Activated CD4-positive, alpha-beta T cell treated with anti-CD3 and anti-CD28 coated beads for 36 hours (primary cell): Measurements from ENCODE around the gene SNX24. TPM values are rescaled to one million over a fixed set of nuclear protein-coding genes. Genes with fewer than 3 reads are reported as not detected.
A peak's percentile ranks its signal among the peaks of the same experiment; 100 is the strongest.
"Not testable (repeated sequence)": the region's sequence is repeated elsewhere in the genome, so short reads cannot be mapped to it uniquely, and the experiment has no call there.

ENCODE experiments used
- ATAC-seq: fragments of 200-7000 bp; cut with Tn5 transposase; one replicate; pipeline ENCODE4 v1.10.0; 2021; ENCODE audit warnings: mild to moderate bottlenecking, moderate library complexity
- CTCF ChIA-PET: fragments of 350-600 bp; sonication (Branson Sonifier 250); formaldehyde crosslinking; loops from one replicate; lab custom pipeline; 2021; ENCODE audit warnings: antibody characterized with exemption; lab: Charles Lee
- POLR2A ChIA-PET: fragments of 350-600 bp; sonication (Branson Sonifier 250); formaldehyde crosslinking; loops from one replicate; lab custom pipeline; 2021; ENCODE audit warnings: antibody characterized with exemption, inconsistent platforms; lab: Charles Lee
- DNase-seq: peaks from one replicate; pipeline ENCODE4 v3.0.0-alpha.2; 2020
- H3K27ac Mint-ChIP-seq: one replicate; pipeline ENCODE4 v1.8.0; 2021; ENCODE audit warnings: mixed read lengths
- H3K27me3 Mint-ChIP-seq: one replicate; pipeline ENCODE4 v1.8.0; 2021; ENCODE audit warnings: mixed read lengths
- H3K36me3 Mint-ChIP-seq: one replicate; pipeline ENCODE4 v1.8.0; 2021; ENCODE audit warnings: low read depth, mixed read lengths
- H3K4me1 Mint-ChIP-seq: one replicate; pipeline ENCODE4 v1.8.0; 2021; ENCODE audit warnings: mixed read lengths
- H3K4me3 Mint-ChIP-seq: one replicate; pipeline ENCODE4 v1.8.0; 2021; ENCODE audit warnings: mild to moderate bottlenecking, moderate library complexity, mixed read lengths
- H3K9me3 Mint-ChIP-seq: one replicate; pipeline ENCODE4 v1.8.0; 2021; ENCODE audit warnings: low read depth, mixed read lengths
- intact Hi-C, 2 experiments: fragments of 100-400 bp; cut with DNase I in 1 of 2; cut with micrococcal nuclease in 1 of 2; formaldehyde crosslinking; loops; one replicate each; pipeline versions ENCODE4 v1.14.2 to v1.15.1; 2022 to 2024; cut with DNase I, micrococcal nuclease
- total RNA-seq, 2 experiments: library from RNA; stranded (reverse); gene quantifications; one replicate each; pipeline ENCODE4 v1.2.3, GENCODE V29; 2021

The SNX24 gene
- total RNA-seq, 2 experiments from 2014 or later, result 4.0 to 4.9 TPM

DNA sequence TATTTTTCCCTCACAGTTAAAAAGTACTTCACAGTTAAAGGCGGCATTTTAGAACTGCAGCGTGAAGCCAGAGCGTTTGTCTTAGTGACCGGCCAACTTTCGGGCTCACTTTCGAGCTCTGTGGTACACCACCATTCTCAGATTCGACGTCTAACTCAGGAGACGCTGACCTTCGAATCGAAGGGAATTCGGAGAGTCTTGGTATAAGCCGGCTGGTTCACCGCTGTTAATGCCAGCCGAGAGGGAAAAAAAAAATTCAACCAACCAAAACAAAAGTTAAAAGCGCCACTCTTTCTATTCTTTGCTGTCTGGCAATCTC is 544 bp upstream of the SNX24 start:
- peak; percentile 9 for DNase-seq
- H3K27ac Mint-ChIP-seq, result peak overlapping the region; percentile 78
- CTCF ChIA-PET, result no interaction called here
- peaks cover 5% of the 10 kb centered on the region for H3K27me3 Mint-ChIP-seq
- H3K9me3 Mint-ChIP-seq, result no peaks in the 10 kb centered on the region
- peaks cover 27% of the 10 kb centered on the region for H3K4me1 Mint-ChIP-seq
- H3K36me3 Mint-ChIP-seq, result no peaks in the 10 kb centered on the region
- H3K4me3 Mint-ChIP-seq, result peak overlapping the region; percentile 78
- intact Hi-C loops, result loop anchor here in 1 of 2 experiments (1.0 to 10.0 kb wide), 2 partner anchors 70 to 670 kb away; partner anchors contain the start of genes CSNK1G3 and SNX2
- peak; percentile 4 for ATAC-seq
- POLR2A ChIA-PET, result interaction anchor here (0.7 kb wide), 1 partner anchor 622 kb away, joined by 4 read pairs; no protein-coding TSS in a partner anchor

- POLR2A ChIA-PET, result no interaction called here
- H3K9me3 Mint-ChIP-seq, result no peaks in the 10 kb centered on the region
- CTCF ChIA-PET, result interaction anchor here (0.7 kb wide), 1 partner anchor 575 kb away, joined by 7 read pairs; no protein-coding TSS in a partner anchor
- peaks cover 27% of the 10 kb centered on the region for H3K4me1 Mint-ChIP-seq
- H3K27ac Mint-ChIP-seq, result no peak overlapping the region
- DNase-seq (no peak), ATAC-seq (no peak)
- no peaks in the 10 kb centered on the region for H3K36me3 Mint-ChIP-seq
- peak overlapping the region; percentile 59 for H3K4me3 Mint-ChIP-seq
- intact Hi-C loops, result loop anchor here in 1 of 2 experiments (10.0 kb wide), 1 partner anchor 669 kb away; the partner anchor contains the start of gene CSNK1G3
- peaks cover 3% of the 10 kb centered on the region for H3K27me3 Mint-ChIP-seq
Measured at GRCh38 chr5:122846051-122846550, 688 bp downstream of the SNX24 start.

DNA sequence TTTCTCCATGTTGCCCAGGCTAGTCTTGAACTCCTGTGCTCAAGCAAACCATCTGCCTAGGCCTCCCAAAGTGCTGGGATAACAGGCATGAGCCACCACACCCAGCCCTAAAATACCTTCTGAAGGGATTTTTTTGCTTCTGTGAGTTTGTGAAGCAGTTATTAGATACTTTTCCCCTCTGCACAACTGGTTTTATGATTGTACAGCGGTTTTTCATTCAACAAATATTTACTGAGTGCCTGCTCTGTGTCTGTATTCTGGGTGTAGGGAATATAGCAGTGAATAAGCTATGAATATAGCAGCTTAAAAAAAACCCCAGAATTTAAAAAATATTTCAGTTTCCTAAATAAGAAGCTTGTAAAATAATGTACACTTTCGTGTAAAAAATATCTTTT is 2.3 kb downstream of the SNX24 start:
- no peaks in the 10 kb centered on the region for H3K9me3 Mint-ChIP-seq
- no peak overlapping the region for H3K27ac Mint-ChIP-seq
- DNase-seq (no peak), ATAC-seq (no peak)
- no peaks in the 10 kb centered on the region for H3K27me3 Mint-ChIP-seq
- ChIA-PET POLR2A (no interaction called here), CTCF (interaction anchor here (0.5 kb wide), 1 partner anchor 88 kb away, joined by 3 read pairs; no protein-coding TSS in a partner anchor)
- intact Hi-C loops, result loop anchor here in 1 of 2 experiments (10.0 kb wide), 1 partner anchor 667 kb away; the partner anchor contains the start of gene CSNK1G3
- H3K36me3 Mint-ChIP-seq, result no peaks in the 10 kb centered on the region
- H3K4me3 Mint-ChIP-seq, result no peak overlapping the region
- peaks cover 27% of the 10 kb centered on the region for H3K4me1 Mint-ChIP-seq

- DNase-seq, result no peak
- intact Hi-C loops, result loop anchor here in 1 of 2 experiments (10.0 kb wide), 1 partner anchor 665 kb away; the partner anchor contains the start of gene CSNK1G3
- no peaks in the 10 kb centered on the region for H3K9me3 Mint-ChIP-seq
- H3K27ac Mint-ChIP-seq, result no peak overlapping the region
- ChIA-PET CTCF (no interaction called here), POLR2A (interaction anchor here (0.6 kb wide), 1 partner anchor 775 kb away, joined by 3 read pairs; no protein-coding TSS in a partner anchor)
- no peaks in the 10 kb centered on the region for H3K27me3 Mint-ChIP-seq
- H3K36me3 Mint-ChIP-seq, result no peaks in the 10 kb centered on the region
- no peak overlapping the region for H3K4me3 Mint-ChIP-seq
- ATAC-seq, result no peak
- H3K4me1 Mint-ChIP-seq, result peaks cover 15% of the 10 kb centered on the region
Measured at GRCh38 chr5:122849771-122850170, 4.4 kb downstream of the SNX24 start.

DNA sequence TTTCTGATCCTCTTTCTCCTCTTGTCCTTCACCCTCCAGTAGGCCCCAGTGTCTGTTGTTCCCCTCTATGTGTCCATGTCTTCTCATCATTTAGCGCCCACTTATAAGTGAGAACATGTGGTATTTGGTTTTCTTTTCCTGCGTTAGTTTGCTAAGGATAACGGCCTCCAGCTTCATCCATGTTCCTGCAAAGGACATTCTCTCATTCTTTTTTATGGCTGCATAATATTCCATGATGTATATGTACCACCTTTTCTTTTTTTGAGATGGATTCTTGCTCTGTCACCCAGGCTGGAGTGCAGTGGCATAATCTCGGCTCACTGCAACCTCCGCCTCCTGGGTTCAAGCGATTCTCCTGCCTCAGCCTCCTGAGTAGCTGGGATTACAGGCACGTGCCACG is 12.1 kb downstream of the SNX24 start:
- H3K9me3 Mint-ChIP-seq, POLR2A ChIA-PET, DNase-seq, CTCF ChIA-PET, H3K4me3 Mint-ChIP-seq, intact Hi-C loops, ATAC-seq, H3K27me3 Mint-ChIP-seq, H3K4me1 Mint-ChIP-seq, H3K36me3 Mint-ChIP-seq, H3K27ac Mint-ChIP-seq: not testable (repeated sequence)

- peaks cover 3% of the 10 kb centered on the region for H3K36me3 Mint-ChIP-seq
- H3K27ac Mint-ChIP-seq, result no peak overlapping the region
- ChIA-PET POLR2A (no interaction called here), CTCF (no interaction called here)
- H3K9me3 Mint-ChIP-seq, result peaks cover 3% of the 10 kb centered on the region
- DNase-seq (no peak), ATAC-seq (no peak)
- H3K27me3 Mint-ChIP-seq, result no peaks in the 10 kb centered on the region
- intact Hi-C loops, result no loop called here
- peaks cover 2% of the 10 kb centered on the region for H3K4me1 Mint-ChIP-seq
- H3K4me3 Mint-ChIP-seq, result no peak overlapping the region
Measured at GRCh38 chr5:122858451-122858850, 13.0 kb downstream of the SNX24 start.

- ATAC-seq, result no peak
- no peak for DNase-seq
- no peaks in the 10 kb centered on the region for H3K9me3 Mint-ChIP-seq
- CTCF ChIA-PET, result no interaction called here
- H3K4me1 Mint-ChIP-seq, result peaks cover 16% of the 10 kb centered on the region
- POLR2A ChIA-PET, result no interaction called here
- H3K36me3 Mint-ChIP-seq, result no peaks in the 10 kb centered on the region
- no peaks in the 10 kb centered on the region for H3K27me3 Mint-ChIP-seq
- H3K27ac Mint-ChIP-seq, result no peak overlapping the region
- intact Hi-C loops, result no loop called here
- H3K4me3 Mint-ChIP-seq, result no peak overlapping the region
Measured at GRCh38 chr5:122863240-122863639, 17.8 kb downstream of the SNX24 start.

DNA sequence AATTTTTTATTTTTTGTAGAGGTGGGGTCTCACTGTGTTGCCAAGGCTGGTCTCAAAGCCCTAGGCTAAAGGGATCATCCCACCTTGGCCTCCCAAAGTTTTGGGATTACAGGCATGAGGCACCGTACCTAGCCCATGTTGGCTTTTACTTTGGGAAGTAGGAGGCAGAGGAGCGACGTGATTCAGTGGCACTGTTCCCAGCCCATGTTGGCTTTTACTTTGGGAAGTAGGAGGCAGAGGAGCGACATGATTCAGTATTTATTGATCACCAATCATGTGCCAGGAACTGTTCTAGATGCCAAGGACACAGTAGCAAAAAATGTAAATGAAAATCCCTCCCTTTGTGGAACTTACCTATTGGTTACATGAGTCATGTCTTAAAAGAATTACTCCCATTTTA is 18.3 kb downstream of the SNX24 start:
- Mint-ChIP-seq H3K4me1 (peaks cover 16% of the 10 kb centered on the region), H3K9me3 (no peaks in the 10 kb centered on the region), H3K4me3 (no peak overlapping the region), H3K27ac (peak overlapping the region; percentile 34), H3K27me3 (no peaks in the 10 kb centered on the region), H3K36me3 (no peaks in the 10 kb centered on the region)
- ATAC-seq (no peak), DNase-seq (no peak)
- intact Hi-C loops, result no loop called here
- POLR2A ChIA-PET, result no interaction called here
- CTCF ChIA-PET, result no interaction called here

GRCh38 chr5:122864400-122864799 is 19.0 kb downstream of the SNX24 start:
- Mint-ChIP-seq H3K4me1 (peaks cover 16% of the 10 kb centered on the region), H3K36me3 (no peaks in the 10 kb centered on the region), H3K4me3 (no peak overlapping the region), H3K9me3 (no peaks in the 10 kb centered on the region), H3K27me3 (no peaks in the 10 kb centered on the region), H3K27ac (peak overlapping the region; percentile 68)
- CTCF ChIA-PET, result no interaction called here
- peak; percentile 60 for DNase-seq
- POLR2A ChIA-PET, result no interaction called here
- ATAC-seq, result peak; percentile 93
- intact Hi-C loops, result no loop called here

DNA sequence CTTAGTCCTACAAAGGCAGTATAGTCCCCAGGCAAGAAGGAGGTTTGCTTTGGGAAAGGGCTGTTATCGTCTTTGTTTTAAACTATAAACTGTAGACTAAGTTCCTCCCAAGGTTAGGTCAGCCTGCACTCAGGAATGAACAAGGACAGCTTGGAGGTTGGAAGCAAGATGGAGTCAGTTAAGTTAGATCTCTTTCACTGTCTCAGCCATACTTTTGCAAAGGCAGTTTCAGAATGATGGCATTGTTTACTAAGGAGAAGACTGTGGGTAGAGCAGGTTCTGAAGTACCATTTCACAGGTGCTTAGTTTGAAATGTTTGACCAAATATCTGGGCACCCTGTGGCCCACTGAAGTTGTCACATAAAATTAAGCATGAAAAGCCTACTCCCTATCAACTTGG is 19.4 kb downstream of the SNX24 start:
- intact Hi-C loops, result no loop called here
- ChIA-PET POLR2A (no interaction called here), CTCF (no interaction called here)
- no peak for DNase-seq
- Mint-ChIP-seq H3K27me3 (no peaks in the 10 kb centered on the region), H3K27ac (peak overlapping the region; percentile 68), H3K4me1 (peaks cover 16% of the 10 kb centered on the region), H3K36me3 (no peaks in the 10 kb centered on the region), H3K4me3 (no peak overlapping the region), H3K9me3 (no peaks in the 10 kb centered on the region)
- peak; percentile 51 for ATAC-seq

- POLR2A ChIA-PET, result no interaction called here
- no peaks in the 10 kb centered on the region for H3K27me3 Mint-ChIP-seq
- DNase-seq, result no peak
- no peaks in the 10 kb centered on the region for H3K4me1 Mint-ChIP-seq
- no peak for ATAC-seq
- no peaks in the 10 kb centered on the region for H3K36me3 Mint-ChIP-seq
- intact Hi-C loops, result no loop called here
- H3K9me3 Mint-ChIP-seq, result no peaks in the 10 kb centered on the region
- no peak overlapping the region for H3K27ac Mint-ChIP-seq
- H3K4me3 Mint-ChIP-seq, result no peak overlapping the region
- CTCF ChIA-PET, result no interaction called here
Measured at GRCh38 chr5:122870219-122870856, 24.9 kb downstream of the SNX24 start.

DNA sequence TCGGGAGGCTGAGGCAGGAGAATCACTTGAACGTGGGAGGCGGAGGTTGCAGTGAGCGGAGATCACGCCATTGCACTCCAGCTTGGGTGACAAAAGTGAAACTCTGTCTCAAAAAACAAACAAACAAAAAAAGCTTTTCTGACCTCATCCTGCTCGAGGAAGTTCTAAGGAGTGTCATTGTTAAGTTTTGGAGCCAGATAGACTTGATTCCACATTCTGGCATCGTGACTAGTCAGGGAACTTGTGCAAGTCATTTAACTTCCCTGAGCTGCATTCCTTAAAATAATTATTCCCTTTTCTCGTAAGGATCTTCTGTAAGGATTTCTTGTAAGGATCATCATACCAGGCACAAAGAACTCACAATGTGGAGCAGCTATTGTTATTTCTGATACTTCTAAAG is 26.2 kb downstream of the SNX24 start:
- POLR2A ChIA-PET, result no interaction called here
- CTCF ChIA-PET, result no interaction called here
- ATAC-seq (no peak), DNase-seq (no peak)
- H3K4me3 Mint-ChIP-seq, result no peak overlapping the region
- no peaks in the 10 kb centered on the region for H3K9me3 Mint-ChIP-seq
- H3K36me3 Mint-ChIP-seq, result no peaks in the 10 kb centered on the region
- H3K4me1 Mint-ChIP-seq, result no peaks in the 10 kb centered on the region
- H3K27ac Mint-ChIP-seq, result no peak overlapping the region
- intact Hi-C loops, result no loop called here
- no peaks in the 10 kb centered on the region for H3K27me3 Mint-ChIP-seq
